GM21360 (cell line): ENCODE results near the gene CLIC1.

ENCODE experiments used
- ATAC-seq: cut with Tn5 transposase; IDR thresholded peaks from one replicate; pipeline ENCODE4 v1.9.1; 2021; ENCODE audit warnings: mild to moderate bottlenecking, moderate library complexity; ENCODE audit not compliant: unreplicated experiment

The CLIC1 gene

DNA sequence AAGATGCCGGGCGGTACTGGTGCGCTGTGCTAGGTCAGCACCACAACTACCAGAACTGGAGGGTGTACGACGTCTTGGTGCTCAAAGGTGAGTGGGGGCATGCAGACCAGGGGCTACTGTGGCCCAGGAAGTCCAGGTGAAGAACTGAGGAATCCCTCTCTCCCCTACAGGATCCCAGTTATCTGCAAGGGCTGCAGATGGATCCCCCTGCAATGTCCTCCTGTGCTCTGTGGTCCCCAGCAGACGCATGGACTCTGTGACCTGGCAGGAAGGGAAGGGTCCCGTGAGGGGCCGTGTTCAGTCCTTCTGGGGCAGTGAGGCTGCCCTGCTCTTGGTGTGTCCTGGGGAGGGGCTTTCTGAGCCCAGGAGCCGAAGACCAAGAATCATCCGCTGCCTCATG lies 28.6 kb downstream of the CLIC1 start:
- no peak for ATAC-seq

- ATAC-seq: no peak
These were observed 29.7 kb downstream of the CLIC1 start, which contains the start of gene LY6G6F for GRCh38 chr6:31706599-31706998. TSS of gene LY6G6F (plus strand) at chr6:31706866. CDS start at chr6:31706907, 41 bp downstream.

DNA sequence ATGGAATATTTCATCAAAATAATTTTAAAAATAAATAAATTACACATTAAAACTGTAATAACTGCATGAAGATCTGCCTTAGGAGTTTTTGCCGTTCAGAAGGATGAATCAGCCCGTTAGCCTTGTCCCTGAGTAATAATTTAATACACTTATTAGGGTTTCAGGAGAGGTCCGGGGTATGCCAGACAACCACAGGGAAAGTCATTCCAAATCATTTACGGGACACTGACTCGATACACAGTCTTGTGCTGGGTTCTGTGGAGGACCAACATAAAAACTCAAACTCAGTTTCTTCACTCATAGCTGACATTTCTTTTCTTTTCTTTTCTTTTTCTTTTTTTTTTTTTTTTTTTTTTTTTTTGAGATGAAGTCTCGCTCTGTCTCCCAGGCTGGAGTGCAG lies 30.4 kb downstream of the CLIC1 start:
- no peak for ATAC-seq

DNA sequence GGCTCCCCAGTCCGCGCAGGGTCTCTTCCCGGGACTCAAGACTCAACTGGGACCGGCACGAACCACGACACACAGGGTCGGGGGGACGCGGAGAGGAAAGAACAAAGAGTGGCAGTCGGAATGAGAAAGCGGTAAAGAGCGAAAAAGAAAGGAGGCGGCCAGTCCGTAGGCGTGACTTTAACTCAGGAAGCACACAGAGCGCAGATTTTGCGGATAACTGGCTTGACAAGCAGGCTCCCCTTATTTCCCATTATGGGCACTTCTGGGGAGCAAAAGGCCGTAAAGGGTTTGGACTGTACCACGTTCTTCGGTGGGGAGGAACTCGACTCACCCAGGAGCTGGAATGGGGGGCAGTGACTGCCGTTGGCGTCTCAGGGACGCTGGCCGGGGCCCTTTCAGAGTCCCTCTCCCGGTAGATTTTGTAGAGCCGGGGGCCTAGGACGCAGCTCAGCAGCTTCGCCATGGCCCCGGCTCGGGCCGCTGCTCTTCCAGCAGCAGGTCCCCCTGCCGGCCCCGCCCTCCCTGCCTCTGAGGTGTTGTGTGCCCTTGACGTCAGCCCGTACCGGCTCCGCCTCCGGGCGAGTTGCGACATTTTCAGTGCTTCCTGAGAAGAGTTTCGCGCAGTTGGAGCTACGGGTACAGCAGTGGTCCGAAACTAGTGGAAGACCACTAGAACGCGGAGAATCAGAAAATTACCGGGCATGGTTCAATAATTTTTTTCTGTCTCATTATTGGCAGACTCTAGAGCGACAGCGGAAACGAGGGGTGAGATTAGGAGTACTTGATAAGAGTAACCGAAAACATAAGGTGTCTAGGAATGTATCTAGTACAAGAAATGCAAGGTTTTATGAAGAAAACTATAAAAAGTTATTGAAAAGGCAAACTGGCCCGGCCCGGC lies 33.3 kb downstream of the CLIC1 start, which contains the start of gene ABHD16A:
Gene ABHD16A, minus strand, starts transcription at position 506 of the 898 bp plus-strand sequence. Its CDS starts 43 bp downstream, at position 463.
- ATAC-seq: peak; percentile 71

- no peak for ATAC-seq
These were observed 33.9 kb downstream of the CLIC1 start for GRCh38 chr6:31702405-31702818.

DNA sequence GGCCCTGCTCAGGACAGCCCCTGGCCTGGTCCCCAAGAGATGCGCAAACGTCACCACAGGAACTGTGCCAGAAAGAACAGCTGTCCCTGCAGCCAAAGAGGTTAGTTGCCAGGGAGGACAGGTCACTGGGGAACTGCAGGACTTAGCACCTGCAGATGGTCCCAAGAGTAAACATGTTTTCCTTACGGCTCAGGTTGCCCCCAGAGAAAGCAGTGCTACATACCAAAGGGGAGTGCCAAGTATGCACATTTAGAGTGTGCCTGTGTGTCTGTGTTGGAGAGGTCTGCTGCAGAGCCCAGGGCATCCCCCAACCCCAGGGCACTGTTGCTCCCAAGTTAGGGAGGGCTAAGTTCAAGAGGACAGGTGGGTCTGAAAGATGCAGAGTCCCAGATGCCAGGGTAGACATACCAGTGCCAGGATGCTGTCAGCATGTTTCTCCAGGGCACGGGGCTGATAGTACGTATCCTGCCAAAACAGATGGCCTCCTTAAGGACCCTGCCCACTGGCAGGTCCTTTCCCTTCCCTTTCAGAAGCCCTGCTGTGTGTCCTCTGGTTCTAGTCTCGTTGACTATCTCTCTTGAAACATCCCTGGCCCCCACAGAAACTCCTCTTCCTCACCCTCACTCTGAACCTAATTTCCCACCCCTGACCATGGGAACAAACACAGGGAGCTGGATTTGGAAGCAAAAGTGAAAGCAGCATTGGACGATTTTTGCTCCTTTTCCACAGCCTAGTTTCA lies 34.5 kb downstream of the CLIC1 start:
- no peak for ATAC-seq

DNA sequence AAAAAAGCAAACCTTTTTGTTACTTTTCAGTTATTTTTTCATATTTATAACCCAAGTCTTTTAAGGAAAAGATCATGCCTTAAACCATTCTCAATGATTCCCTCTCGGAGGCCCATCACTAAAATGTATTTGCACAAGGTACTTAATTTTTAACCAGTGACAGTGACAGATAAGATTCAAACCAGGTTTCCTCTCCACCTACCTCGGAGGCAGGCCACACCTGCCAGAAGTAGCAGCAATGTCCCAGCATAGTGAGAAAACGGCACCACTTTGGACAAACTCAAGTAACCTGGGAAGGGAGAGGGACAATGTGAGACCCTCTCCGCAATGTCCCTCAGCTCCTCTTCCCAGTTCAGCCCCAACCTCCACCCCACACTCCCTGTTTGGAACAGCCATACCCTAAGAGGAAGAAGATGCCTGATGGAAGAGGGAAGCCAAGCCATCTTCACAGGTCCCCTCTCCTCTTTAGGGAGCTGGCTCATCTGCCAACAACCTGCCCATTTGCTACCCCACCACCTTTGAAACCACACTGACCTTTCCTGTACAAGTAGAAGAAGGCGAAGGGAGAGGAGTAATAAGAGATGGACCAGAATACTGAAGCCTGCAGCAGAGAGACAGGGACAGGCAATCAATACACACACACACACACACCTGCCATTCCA lies 35.5 kb downstream of the CLIC1 start:
- no peak for ATAC-seq

- no peak for ATAC-seq
These were observed 38.8 kb downstream of the CLIC1 start for GRCh38 chr6:31697555-31697954.

DNA sequence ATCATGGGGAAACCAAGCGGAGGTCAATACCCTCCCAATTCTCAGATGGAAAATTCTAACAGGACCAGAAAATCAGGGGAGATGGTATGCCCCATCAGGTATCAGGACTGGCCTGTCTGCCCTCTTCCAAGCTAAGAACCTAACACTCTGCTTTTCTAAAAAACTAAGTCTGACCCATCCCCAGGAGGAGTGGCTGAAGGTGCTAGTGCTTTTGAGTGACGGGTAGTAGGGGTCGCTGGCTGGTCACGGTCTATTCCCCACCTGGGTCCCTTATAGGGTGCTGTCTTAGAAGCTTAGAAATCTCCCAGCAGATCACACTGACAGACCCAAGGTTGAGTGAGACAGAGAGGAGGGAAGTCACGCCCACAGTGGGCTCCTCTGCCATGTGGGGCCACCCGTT lies 42.8 kb downstream of the CLIC1 start:
- ATAC-seq: no peak

- ATAC-seq: no peak
These were observed 43.4 kb downstream of the CLIC1 start for GRCh38 chr6:31692886-31693285.

DNA sequence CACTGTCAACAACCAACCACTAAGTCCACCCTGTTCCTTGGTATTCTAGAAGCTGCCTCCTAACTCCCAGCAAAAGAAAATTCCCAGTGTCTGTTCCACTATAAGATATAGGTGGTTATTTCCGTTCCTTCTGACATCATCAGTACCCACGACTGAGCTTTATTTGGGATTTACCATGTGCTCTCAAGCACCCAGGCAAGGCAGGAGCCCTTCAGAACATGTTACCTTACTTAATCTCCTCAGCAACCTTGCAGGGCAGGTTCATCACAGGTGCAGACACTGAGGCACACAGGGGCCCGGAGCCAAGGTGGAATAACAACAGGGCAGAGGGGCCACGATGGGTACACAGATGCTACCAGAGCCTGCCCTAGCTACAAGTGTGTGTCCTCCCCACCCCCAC lies 44.0 kb downstream of the CLIC1 start:
- no peak for ATAC-seq

- ATAC-seq: no peak
These were observed 44.7 kb downstream of the CLIC1 start for GRCh38 chr6:31691564-31692108.

DNA sequence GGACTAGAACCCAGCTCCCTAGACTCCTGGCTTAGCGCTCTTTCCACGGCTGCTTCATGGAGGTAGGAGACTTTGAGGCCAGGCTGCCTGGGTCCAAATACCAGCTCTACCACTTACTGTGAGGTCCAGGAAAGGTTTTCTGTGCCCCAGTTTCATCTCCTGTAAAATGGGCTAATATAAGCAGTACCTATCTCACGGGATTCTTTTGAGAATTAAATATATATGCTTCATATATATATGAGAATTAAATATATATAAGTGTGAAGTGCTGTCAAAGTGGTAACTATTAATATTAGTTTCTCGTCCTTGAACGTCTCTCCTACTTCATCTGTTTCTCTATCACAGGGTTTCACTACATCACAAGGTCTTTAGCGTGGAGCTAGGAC lies 45.3 kb downstream of the CLIC1 start:
- no peak for ATAC-seq

- no peak for ATAC-seq
These were observed 45.9 kb downstream of the CLIC1 start for GRCh38 chr6:31690231-31691077.

DNA sequence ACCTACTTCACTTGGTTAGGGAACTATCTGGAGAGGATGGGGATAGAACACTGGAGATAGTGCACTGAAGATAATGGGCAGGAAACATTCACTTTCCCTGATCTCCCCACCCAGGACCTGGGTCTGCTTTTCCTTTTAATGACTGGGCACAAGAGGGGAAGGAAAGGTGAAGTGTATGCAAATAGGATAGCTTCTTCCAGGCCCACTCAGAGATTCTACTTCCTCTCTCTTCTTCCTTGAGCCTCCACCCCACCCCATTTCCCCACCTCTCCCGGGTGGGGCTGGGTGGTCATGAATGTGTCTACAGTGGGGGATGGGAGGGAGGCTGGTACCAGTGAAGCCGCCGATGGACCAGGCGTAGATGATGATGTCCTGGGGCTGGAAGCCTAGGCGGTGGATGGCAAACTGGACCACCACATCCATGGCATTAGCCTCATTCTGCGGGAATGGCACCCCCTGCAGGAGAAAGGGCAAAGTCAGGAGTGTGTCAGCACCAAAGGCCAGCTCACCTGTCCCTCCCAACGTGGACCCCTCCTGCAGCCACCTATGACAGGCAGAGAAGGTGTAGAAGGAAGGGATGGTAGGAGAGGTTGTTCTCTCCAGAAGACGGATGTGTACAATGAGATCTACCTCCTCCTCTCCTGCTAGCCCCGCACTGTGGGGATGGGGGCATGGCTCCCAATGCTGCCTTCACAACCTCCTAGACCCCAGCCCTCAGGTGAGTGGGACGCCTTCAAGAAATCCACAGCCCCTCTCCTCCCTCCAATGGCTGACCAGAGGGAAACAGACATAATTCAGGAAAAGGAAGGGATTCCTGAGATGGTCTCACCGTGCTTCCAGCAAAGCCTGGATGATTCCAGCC lies 46.9 kb downstream of the CLIC1 start:
- no peak for ATAC-seq

DNA sequence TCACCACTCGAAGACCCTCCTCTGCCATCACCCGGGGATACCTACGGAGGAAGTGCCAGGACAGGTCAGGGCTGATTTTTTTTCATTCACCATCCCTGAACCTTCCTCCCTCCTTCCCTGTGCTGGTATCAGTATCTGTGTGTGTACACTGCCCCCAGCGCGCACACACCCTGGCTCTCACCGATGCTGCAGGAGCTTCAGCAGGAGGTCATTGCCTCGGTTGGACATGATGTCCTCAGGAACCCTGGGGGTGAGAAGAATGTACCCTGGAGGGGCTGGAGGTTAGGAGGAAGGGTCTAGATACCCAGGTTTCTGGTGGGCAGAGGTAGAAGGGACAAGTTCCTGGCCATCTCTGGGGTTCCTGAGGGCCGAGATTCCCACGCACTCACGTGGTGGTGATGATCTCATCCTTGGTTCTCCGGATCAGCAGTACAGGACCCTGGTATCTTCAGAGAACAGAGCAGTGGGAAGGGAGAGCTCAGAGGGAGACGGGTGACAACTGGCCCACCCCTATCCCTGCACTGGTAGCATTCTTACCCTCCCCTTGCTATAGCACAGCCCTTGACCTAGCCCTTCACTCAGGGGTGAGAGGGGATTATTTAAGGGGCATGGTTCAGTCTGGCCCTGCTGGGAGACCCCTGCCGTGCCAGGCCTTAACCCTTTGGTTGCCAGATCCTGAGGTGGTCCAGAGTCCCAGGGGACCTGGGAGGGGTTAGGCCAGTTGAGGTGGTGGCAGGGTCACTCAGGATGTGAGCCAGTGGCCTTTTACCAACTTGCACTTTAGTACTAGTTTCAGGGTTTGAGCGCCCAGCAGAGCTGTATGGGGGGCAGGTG lies 48.3 kb downstream of the CLIC1 start:
- ATAC-seq: no peak

- no peak for ATAC-seq
These were observed 49.0 kb downstream of the CLIC1 start for GRCh38 chr6:31687321-31687720.

DNA sequence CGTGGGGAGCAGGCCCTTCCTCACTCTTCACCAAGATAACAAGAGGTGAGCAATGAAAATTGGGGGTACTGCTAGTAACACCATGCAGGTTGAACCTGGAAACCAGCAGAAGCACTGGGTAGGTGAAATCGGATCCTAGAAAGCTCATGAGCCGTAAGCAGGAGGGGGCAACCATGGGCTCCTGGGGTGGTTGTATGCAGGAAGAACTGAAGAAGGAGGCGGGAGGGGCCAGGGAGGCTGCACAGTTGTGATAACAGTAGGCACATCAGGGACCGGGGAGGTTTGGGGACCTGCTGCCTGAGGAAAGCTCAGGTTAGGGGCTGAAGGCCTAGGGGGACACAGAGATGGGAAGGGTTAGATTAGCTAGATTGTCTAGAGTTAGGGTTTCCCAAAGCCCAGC lies 49.8 kb downstream of the CLIC1 start:
- ATAC-seq: no peak
